MCF 10A (cell line): ENCODE data around the gene ERG. TPM values are rescaled to one million over a fixed set of nuclear protein-coding genes. Genes with fewer than 3 reads are reported as not detected.

Experiments used
- Bru-seq: library from RNA; stranded (reverse); fragments of 400-500 nt; gene quantifications from one replicate; lab custom pipeline; 2021; lab: Mats Ljungman, UMichigan
- BruChase-seq, 2 experiments: library from RNA; stranded (reverse); fragments of 400-500 nt; gene quantifications; one replicate each; lab custom pipeline; 2021; lab: Mats Ljungman, UMichigan
- BruUV-seq: library from RNA; stranded (reverse); fragments of 400-500 nt; replicated peaks from 2 replicates; lab custom pipeline; 2021; lab: Mats Ljungman, UMichigan
- CTCF ChIA-PET: fragments of 300-600 bp; sonication (Branson Sonifier 250); formaldehyde crosslinking; extraction: SDS; loops from one replicate; lab custom pipeline; 2021; ENCODE audit warnings: antibody characterized with exemption, inconsistent platforms; lab: Yijun Ruan, JAX
- POLR2A ChIA-PET: fragments of 300-600, 350-650 bp; sonication (Branson Sonifier 250); formaldehyde crosslinking; extraction: SDS; loops from one replicate; lab custom pipeline; 2020; ENCODE audit warnings: antibody characterized with exemption, inconsistent platforms; lab: Yijun Ruan, JAX
- DNase-seq: peaks from one replicate; pipeline ENCODE4 v3.0.0-alpha.2; 2018; ENCODE audit not compliant: unreplicated experiment
- H3K27ac Mint-ChIP-seq: one replicate; pipeline ENCODE4 v1.8.0; 2022; ENCODE audit warnings: mild to moderate bottlenecking, low read depth, mixed read lengths; ENCODE audit not compliant: unreplicated experiment
- H3K27me3 Mint-ChIP-seq: one replicate; pipeline ENCODE4 v1.8.0; 2022; ENCODE audit warnings: mixed read lengths; ENCODE audit not compliant: insufficient read depth, unreplicated experiment
- H3K36me3 Mint-ChIP-seq: one replicate; pipeline ENCODE4 v1.8.0; 2022; ENCODE audit warnings: mild to moderate bottlenecking, moderate library complexity, mixed read lengths; ENCODE audit not compliant: insufficient read depth, unreplicated experiment
- H3K4me1 Mint-ChIP-seq: one replicate; pipeline ENCODE4 v1.8.0; 2022; ENCODE audit warnings: mixed read lengths; ENCODE audit not compliant: insufficient read depth, unreplicated experiment
- H3K4me3 Mint-ChIP-seq: one replicate; pipeline ENCODE4 v1.8.0; 2022; ENCODE audit warnings: mild to moderate bottlenecking, moderate library complexity, mixed read lengths; ENCODE audit not compliant: unreplicated experiment
- H3K9me3 Mint-ChIP-seq: one replicate; pipeline ENCODE4 v1.8.0; 2022; ENCODE audit warnings: mixed read lengths; ENCODE audit not compliant: unreplicated experiment
- intact Hi-C: fragments of 100-400 bp; cut with micrococcal nuclease; formaldehyde crosslinking; loops from 2 replicates; pipeline ENCODE4 v1.14.1; 2022
- long read RNA-seq: library from polyadenylated mRNA; stranded (forward); transcript quantifications from one replicate; pipeline ENCODE4 v2.0.0, GENCODE V29; 2022
- total RNA-seq: library from RNA; stranded (reverse); gene quantifications from 2 replicates; pipeline ENCODE4 v1.2.3, GENCODE V29; 2022
- TF ChIP-seq, protein P1 (sequence below): fragments of 200-600 bp; IDR thresholded peaks from one replicate; pipeline ENCODE4 v1.8.0; 2022; ENCODE audit warnings: antibody characterized with exemption, mild to moderate bottlenecking; ENCODE audit not compliant: unreplicated experiment

The ERG gene, protein sequence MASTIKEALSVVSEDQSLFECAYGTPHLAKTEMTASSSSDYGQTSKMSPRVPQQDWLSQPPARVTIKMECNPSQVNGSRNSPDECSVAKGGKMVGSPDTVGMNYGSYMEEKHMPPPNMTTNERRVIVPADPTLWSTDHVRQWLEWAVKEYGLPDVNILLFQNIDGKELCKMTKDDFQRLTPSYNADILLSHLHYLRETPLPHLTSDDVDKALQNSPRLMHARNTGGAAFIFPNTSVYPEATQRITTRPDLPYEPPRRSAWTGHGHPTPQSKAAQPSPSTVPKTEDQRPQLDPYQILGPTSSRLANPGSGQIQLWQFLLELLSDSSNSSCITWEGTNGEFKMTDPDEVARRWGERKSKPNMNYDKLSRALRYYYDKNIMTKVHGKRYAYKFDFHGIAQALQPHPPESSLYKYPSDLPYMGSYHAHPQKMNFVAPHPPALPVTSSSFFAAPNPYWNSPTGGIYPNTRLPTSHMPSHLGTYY
- total RNA-seq (not detected in 2 replicates), Bru-seq, nascent RNA (percentile 8 among the genes with signal in this experiment), BruChase-seq, experiment 1, labeled RNA remaining after a 6-hour chase (percentile 8 among the genes with signal in this experiment), BruChase-seq, experiment 2, labeled RNA remaining after a 2-hour chase (percentile 9 among the genes with signal in this experiment)
- long read RNA-seq, result 0 reads

DNA sequence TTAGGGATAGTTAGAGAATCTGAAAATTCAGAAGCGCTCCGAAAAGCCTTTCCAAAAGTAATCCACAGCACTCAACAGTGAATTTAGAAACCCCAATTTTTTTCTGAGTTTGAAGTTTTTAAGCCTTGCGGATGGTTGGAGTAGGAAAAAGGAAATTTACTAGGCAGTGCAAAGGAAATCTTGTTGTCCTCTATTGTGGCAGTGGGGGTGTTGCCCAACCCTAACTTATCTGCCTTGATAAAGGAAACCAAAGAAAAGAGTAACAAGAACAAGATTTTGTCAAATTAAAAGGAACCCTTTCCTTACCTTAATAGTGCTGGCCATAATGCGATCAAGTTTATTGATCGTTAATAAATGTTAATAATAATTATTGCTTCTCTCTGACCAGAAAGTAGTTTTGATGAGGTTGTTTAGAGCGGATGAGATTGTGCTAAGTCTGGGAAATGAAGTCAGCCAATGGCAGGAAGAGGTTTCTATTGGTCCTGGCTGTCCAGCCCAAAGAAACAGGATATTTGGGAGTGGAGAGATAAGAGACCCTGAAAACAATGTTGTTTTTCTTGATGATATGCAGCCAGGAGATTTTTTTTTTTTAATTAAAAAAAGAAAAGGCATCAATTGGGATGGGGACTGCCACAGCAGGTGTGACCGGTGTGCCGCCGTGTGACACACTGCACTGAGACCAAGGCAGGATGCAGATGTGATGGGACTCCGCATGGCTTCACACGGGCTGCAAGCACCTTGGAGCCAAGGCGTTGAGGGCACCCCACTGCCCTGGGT lies at the start of gene ERG:
Gene ERG, minus strand, starts transcription at position 421 of the 777 bp plus-strand sequence. Its CDS starts 97 bp downstream, at position 324.
- Mint-ChIP-seq H3K27ac (no peak within 1 kb of the TSS), H3K36me3 (no peaks in the 10 kb centered on the region), H3K9me3 (no peaks in the 10 kb centered on the region), H3K27me3 (no peaks in the 10 kb centered on the region), H3K4me1 (no peaks in the 10 kb centered on the region), H3K4me3 (no peak within 1 kb of the TSS)
- no TSS peak for BruUV-seq
- intact Hi-C loops, result no loop called here
- ChIA-PET CTCF (interaction anchor here (0.6 kb wide), 1 partner anchor 880 kb away, joined by 3 read pairs; no protein-coding TSS in a partner anchor), POLR2A (no interaction called here)
- TF ChIP-seq, protein P1, sequence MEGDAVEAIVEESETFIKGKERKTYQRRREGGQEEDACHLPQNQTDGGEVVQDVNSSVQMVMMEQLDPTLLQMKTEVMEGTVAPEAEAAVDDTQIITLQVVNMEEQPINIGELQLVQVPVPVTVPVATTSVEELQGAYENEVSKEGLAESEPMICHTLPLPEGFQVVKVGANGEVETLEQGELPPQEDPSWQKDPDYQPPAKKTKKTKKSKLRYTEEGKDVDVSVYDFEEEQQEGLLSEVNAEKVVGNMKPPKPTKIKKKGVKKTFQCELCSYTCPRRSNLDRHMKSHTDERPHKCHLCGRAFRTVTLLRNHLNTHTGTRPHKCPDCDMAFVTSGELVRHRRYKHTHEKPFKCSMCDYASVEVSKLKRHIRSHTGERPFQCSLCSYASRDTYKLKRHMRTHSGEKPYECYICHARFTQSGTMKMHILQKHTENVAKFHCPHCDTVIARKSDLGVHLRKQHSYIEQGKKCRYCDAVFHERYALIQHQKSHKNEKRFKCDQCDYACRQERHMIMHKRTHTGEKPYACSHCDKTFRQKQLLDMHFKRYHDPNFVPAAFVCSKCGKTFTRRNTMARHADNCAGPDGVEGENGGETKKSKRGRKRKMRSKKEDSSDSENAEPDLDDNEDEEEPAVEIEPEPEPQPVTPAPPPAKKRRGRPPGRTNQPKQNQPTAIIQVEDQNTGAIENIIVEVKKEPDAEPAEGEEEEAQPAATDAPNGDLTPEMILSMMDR, result no peak
- DNase-seq, result no peak

DNA sequence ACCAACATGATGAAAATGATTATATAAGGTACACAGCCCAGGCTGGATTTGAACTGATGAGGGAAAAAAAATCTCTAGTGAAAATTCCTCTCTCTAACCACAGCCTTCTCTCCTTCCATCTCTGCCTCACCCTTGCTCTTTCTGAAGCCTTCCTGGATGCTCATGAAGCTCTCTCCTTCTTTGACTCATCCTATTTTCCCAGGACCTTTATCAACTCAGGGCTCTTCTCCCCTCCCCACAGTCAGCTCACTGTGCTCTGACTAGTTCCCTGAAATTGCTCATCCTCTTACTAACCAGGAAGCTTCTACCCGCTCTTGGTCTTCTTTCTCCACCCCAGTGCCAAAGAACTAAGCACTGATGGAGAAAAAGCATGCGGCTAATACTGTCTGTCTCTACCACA lies 46.4 kb upstream of the ERG start:
- Mint-ChIP-seq H3K9me3 (no peaks in the 10 kb centered on the region), H3K27ac (no peak overlapping the region), H3K4me3 (no peak overlapping the region), H3K4me1 (no peaks in the 10 kb centered on the region), H3K36me3 (no peaks in the 10 kb centered on the region), H3K27me3 (peaks cover under 1% of the 10 kb centered on the region)
- BruUV-seq, result no TSS peak
- intact Hi-C loops, result no loop called here
- peak; percentile 14 for DNase-seq
- CTCF ChIA-PET, result interaction anchor here (0.7 to 0.8 kb wide), 2 partner anchors 63 to 112 kb away, joined by 3 read pairs; no protein-coding TSS in a partner anchor
- POLR2A ChIA-PET, result interaction anchor here (0.5 to 0.6 kb wide), 2 partner anchors 20 to 30 kb away, joined by 3 read pairs; no protein-coding TSS in a partner anchor
- TF ChIP-seq, protein P1, result no peak

DNA sequence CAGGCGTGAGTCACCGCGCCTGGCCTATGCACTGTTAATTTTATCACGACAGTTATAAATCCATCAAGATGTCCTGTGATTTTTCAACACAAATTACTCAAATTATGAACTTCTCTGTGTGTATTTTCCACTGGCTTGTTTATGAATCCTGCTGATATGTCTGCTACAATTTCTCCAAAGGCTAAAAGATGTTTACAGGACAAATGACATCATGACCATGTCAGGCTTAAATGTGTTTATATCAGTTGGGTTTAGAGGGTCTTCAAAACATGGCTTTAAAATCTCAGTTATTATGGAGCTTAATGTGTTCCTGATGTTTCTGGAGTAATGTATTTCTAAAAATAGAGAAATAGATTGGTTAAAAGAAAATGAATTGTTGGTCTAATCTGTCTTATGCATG lies 44.0 kb upstream of the ERG start:
- TF ChIP-seq, protein P1, result no peak
- no TSS peak for BruUV-seq
- no peak overlapping the region for H3K4me3 Mint-ChIP-seq
- H3K4me1 Mint-ChIP-seq, result no peaks in the 10 kb centered on the region
- no peak for DNase-seq
- peaks cover 11% of the 10 kb centered on the region for H3K27me3 Mint-ChIP-seq
- intact Hi-C loops, result no loop called here
- no peak overlapping the region for H3K27ac Mint-ChIP-seq
- ChIA-PET POLR2A (no interaction called here), CTCF (no interaction called here)
- H3K36me3 Mint-ChIP-seq, result no peaks in the 10 kb centered on the region
- no peaks in the 10 kb centered on the region for H3K9me3 Mint-ChIP-seq
